B cell (primary cell): ENCODE data around the gene CD244. TPM values are rescaled to one million over a fixed set of nuclear protein-coding genes. Genes with fewer than 3 reads are reported as not detected.

Source experiments
- ATAC-seq: fragments of 200-7000 bp; cut with Tn5 transposase; one replicate; pipeline ENCODE4 v1.10.0; 2021; ENCODE audit warnings: low read depth, mild to moderate bottlenecking, moderate number of reproducible peaks, moderate library complexity
- CTCF ChIA-PET: fragments of 350-600 bp; sonication (Branson Sonifier 250); formaldehyde crosslinking; loops from one replicate; lab custom pipeline; 2021; ENCODE audit warnings: antibody characterized with exemption, inconsistent platforms; lab: Charles Lee
- POLR2A ChIA-PET: fragments of 350-600 bp; sonication (Branson Sonifier 250); formaldehyde crosslinking; loops from one replicate; lab custom pipeline; 2021; ENCODE audit warnings: antibody characterized with exemption; lab: Charles Lee
- DNase-seq: peaks from one replicate; pipeline ENCODE4 v3.0.0; 2013
- H2AFZ ChIP-seq: 2 replicates; pipeline ENCODE4 v1.6.1; 2012; ENCODE audit warnings: mild to moderate bottlenecking, low read depth, low read length; ENCODE audit not compliant: insufficient read depth, poor library complexity, severe bottlenecking
- H3K27ac ChIP-seq, 2 donors: 1 replicate in 1 of 2; 2 replicates in 1 of 2; pipeline ENCODE4 v1.5.1; 2012 to 2013; ENCODE audit warnings: low read length in 2 of 2, mild to moderate bottlenecking in 2 of 2, moderate library complexity in 1 of 2
- H3K27me3 ChIP-seq, 4 experiments: fragments of 200-600 bp in 1 of 4; sonication (generic) in 1 of 4; replicated peaks in 1 of 4; 1 replicate in 2 of 4; 2 replicates in 2 of 4; pipeline versions ENCODE4 v1.6.1 to v1.7.0; 2013 to 2016; ENCODE audit warnings: low read length in 3 of 4, mild to moderate bottlenecking in 2 of 4, mixed read lengths in 1 of 4, moderate library complexity in 1 of 4; ENCODE audit not compliant: insufficient read depth in 4 of 4, control insufficient read depth in 3 of 4; ENCODE audit errors: control extremely low read depth in 1 of 4
- H3K36me3 ChIP-seq, 2 experiments: replicated peaks in 1 of 2; 1 replicate in 1 of 2; 2 replicates in 1 of 2; pipeline versions ENCODE4 v1.6.1 to v1.7.1; 2013; ENCODE audit warnings: low read length in 1 of 2; ENCODE audit not compliant: insufficient read depth in 2 of 2, control insufficient read depth in 1 of 2; ENCODE audit errors: control extremely low read depth in 1 of 2, extremely low read depth in 1 of 2
- H3K4me1 ChIP-seq, 2 donors: fragments of 200-600 bp in 1 of 2; sonication (generic) in 1 of 2; 1 replicate in 1 of 2; 2 replicates in 1 of 2; pipeline versions ENCODE4 v1.5.1 to v1.6.1; 2013 to 2017; ENCODE audit warnings: low read length in 2 of 2; ENCODE audit not compliant: control insufficient read depth in 2 of 2, insufficient read depth in 2 of 2
- H3K4me2 ChIP-seq: replicated peaks from 2 replicates; pipeline ENCODE3; 2012; ENCODE audit warnings: mild to moderate bottlenecking, low read depth, low read length; ENCODE audit not compliant: poor library complexity, severe bottlenecking
- H3K4me3 ChIP-seq, 5 experiments: fragments of 200-600 bp in 1 of 5; sonication (generic) in 1 of 5; 1 replicate in 3 of 5; 2 replicates in 2 of 5; pipeline versions ENCODE4 v1.5.1 to v1.7.0; 2011 to 2016; ENCODE audit warnings: low read length in 4 of 5, mild to moderate bottlenecking in 4 of 5, low read depth in 2 of 5, control low read depth in 1 of 5, moderate library complexity in 1 of 5; ENCODE audit not compliant: insufficient read depth in 1 of 5; ENCODE audit errors: control extremely low read depth in 1 of 5, extremely low read depth in 1 of 5
- H3K79me2 ChIP-seq: fragments of 200-600 bp; sonication (generic); one replicate; pipeline ENCODE4 v1.6.0; 2016; ENCODE audit warnings: low read length; ENCODE audit not compliant: control insufficient read depth, insufficient read depth
- H3K9ac ChIP-seq: fragments of 200-600 bp; sonication (generic); 2 replicates; pipeline ENCODE4 v1.6.1; 2017; ENCODE audit warnings: mild to moderate bottlenecking, low read length, moderate library complexity
- H3K9me3 ChIP-seq, 3 donors: one replicate each; pipeline versions ENCODE4 v1.6.1 to v1.7.1; 2013; ENCODE audit warnings: low read length in 2 of 3; ENCODE audit not compliant: control insufficient read depth in 2 of 3, insufficient read depth in 1 of 3; ENCODE audit errors: control extremely low read depth in 1 of 3
- H4K20me1 ChIP-seq: 2 replicates; pipeline ENCODE4 v1.6.0; 2012; ENCODE audit warnings: mild to moderate bottlenecking, low read length; ENCODE audit not compliant: insufficient read depth, control insufficient read depth, poor library complexity, severe bottlenecking
- H3K27ac Mint-ChIP-seq: one replicate; pipeline ENCODE4 v1.8.0; 2021; ENCODE audit warnings: mixed read lengths
- H3K27me3 Mint-ChIP-seq: one replicate; pipeline ENCODE4 v1.8.0; 2021; ENCODE audit warnings: mixed read lengths
- H3K4me1 Mint-ChIP-seq: one replicate; pipeline ENCODE4 v1.8.0; 2021; ENCODE audit warnings: mixed read lengths
- H3K4me3 Mint-ChIP-seq: one replicate; pipeline ENCODE4 v1.8.0; 2021; ENCODE audit warnings: mixed read lengths
- H3K9me3 Mint-ChIP-seq: one replicate; pipeline ENCODE4 v1.8.0; 2022; ENCODE audit warnings: mixed read lengths; ENCODE audit not compliant: insufficient read depth
- CTCF ChIP-seq: fragments of 200-600 bp; IDR thresholded peaks from one replicate; pipeline ENCODE4 v1.8.0; 2022; ENCODE audit warnings: antibody characterized with exemption, mild to moderate bottlenecking
- EZH2 ChIP-seq: IDR thresholded peaks from 2 replicates; pipeline ENCODE4 v1.6.1; 2012; ENCODE audit warnings: borderline replicate concordance, low read depth, mild to moderate bottlenecking, moderate library complexity, low read length; ENCODE audit not compliant: insufficient read depth, poor library complexity, severe bottlenecking
- WGBS: methylation state at CpG from one replicate; pipeline ENCODE4 v1.1.5; 2013; ENCODE audit warnings: missing lambda C conversion rate; ENCODE audit not compliant: insufficient coverage; 5-methylcytosine and 5-hydroxymethylcytosine counted together
- intact Hi-C: fragments of 100-400 bp; cut with micrococcal nuclease; formaldehyde crosslinking; loops from one replicate; pipeline ENCODE4 v1.10.0; 2022
- polyA plus RNA-seq: library from polyadenylated mRNA; depleted of rRNA; stranded (reverse); fragments of >200 nt; gene quantifications from 2 replicates; pipeline ENCODE4 v1.2.3, GENCODE V29; 2012
- total RNA-seq, 2 donors: library from RNA; stranded (reverse); fragments of 120-200 nt in 1 of 2; gene quantifications; 1 replicate in 1 of 2; 2 replicates in 1 of 2; pipeline versions ENCODE4 v1.2.3 to v1.2.4, GENCODE V29; 2013 to 2022

CD244 gene
- total and polyA plus RNA-seq, 2 donors (not counting 1 experiment from before 2014, with no cell fraction given), result 0.31 TPM; not detected in 1

GRCh38 chr1:160863774-160864131, 1.1 kb upstream of the CD244 start:
- Histone ChIP-seq H4K20me1 (no peaks in the 10 kb centered on the region), H3K4me1 (peaks cover 19 to 23% of the 10 kb centered on the region in 2 donors), H3K4me3 (no peak overlapping the region), H3K27ac (no peak overlapping the region), H3K9me3 (no peaks in the 10 kb centered on the region), H3K4me2 (no peak overlapping the region), H3K36me3 (no peaks in the 10 kb centered on the region), H2AFZ (no peak overlapping the region), H3K79me2 (no peaks in the 10 kb centered on the region), H3K27me3 (no peaks in the 10 kb centered on the region), H3K9ac (no peak overlapping the region)
- Mint-ChIP-seq H3K9me3 (no peaks in the 10 kb centered on the region), H3K4me3 (peak overlapping the region; percentile 39), H3K27me3 (peaks cover 10% of the 10 kb centered on the region), H3K27ac (peak overlapping the region; percentile 51), H3K4me1 (peaks cover 30% of the 10 kb centered on the region)
- TF ChIP-seq CTCF (no peak), EZH2 (no peak)
- 54% methylated on average over 4 of the region's 4 CpGs for WGBS
- CTCF ChIA-PET, result interaction anchor here (1.5 to 1.6 kb wide), 2 partner anchors 33 to 87 kb away, joined by 3 read pairs; no protein-coding TSS in a partner anchor
- POLR2A ChIA-PET, result no interaction called here
- peak; percentile 33 for DNase-seq
- no peak for ATAC-seq
- intact Hi-C loops, result no loop called here

GRCh38 chr1:160863061-160863773, 530 bp upstream of the CD244 start:
- Mint-ChIP-seq H3K27me3 (peaks cover 14% of the 10 kb centered on the region), H3K4me1 (peaks cover 29% of the 10 kb centered on the region), H3K4me3 (peak overlapping the region; percentile 39), H3K27ac (no peak overlapping the region), H3K9me3 (no peaks in the 10 kb centered on the region)
- Histone ChIP-seq H3K4me3 (no peak overlapping the region), H3K79me2 (no peaks in the 10 kb centered on the region), H3K9me3 (no peaks in the 10 kb centered on the region), H3K4me1 (peaks cover 18 to 23% of the 10 kb centered on the region in 2 donors), H3K9ac (no peak overlapping the region), H4K20me1 (no peaks in the 10 kb centered on the region), H3K27me3 (no peaks in the 10 kb centered on the region), H2AFZ (no peak overlapping the region), H3K27ac (no peak overlapping the region), H3K36me3 (no peaks in the 10 kb centered on the region), H3K4me2 (no peak overlapping the region)
- POLR2A ChIA-PET, result no interaction called here
- CTCF ChIA-PET, result interaction anchor here (0.5 to 1.6 kb wide), 3 partner anchors 33 to 165 kb away, joined by 3 read pairs; no protein-coding TSS in a partner anchor
- DNase-seq (no peak), ATAC-seq (no peak)
- intact Hi-C loops, result no loop called here
- 67% methylated on average over 8 of the region's 11 CpGs for WGBS
- TF ChIP-seq CTCF (no peak), EZH2 (no peak)
